Hepatocyte (in vitro differentiated cells): ENCODE data around the gene CMKLR1.

Source experiments
- CTCF ChIP-seq: fragments of 200-600 bp; sonication (generic); IDR thresholded peaks from 2 replicates; pipeline ENCODE4 v1.5.1; 2016; ENCODE audit warnings: antibody characterized with exemption, mild to moderate bottlenecking; ENCODE audit not compliant: poor library complexity
- EZH2phosphoT487 ChIP-seq: fragments of 200-600 bp; sonication (generic); IDR thresholded peaks from one replicate; pipeline ENCODE4 v1.6.1; 2018; ENCODE audit warnings: antibody characterized with exemption, mild to moderate bottlenecking, low read depth, moderate library complexity; ENCODE audit not compliant: unreplicated experiment, severe bottlenecking

GRCh38 chr12:108352591-108352990 lies 13.5 kb upstream of the CMKLR1 start:
- TF ChIP-seq CTCF (no peak), EZH2phosphoT487 (no peak)
